ENCODE results near the gene PROX1. TPM values are rescaled to one million over a fixed set of nuclear protein-coding genes. Genes with fewer than 3 reads are reported as not detected.

The PROX1 gene
- total RNA-seq, 2 experiments from 2014 or later, result not detected

DNA sequence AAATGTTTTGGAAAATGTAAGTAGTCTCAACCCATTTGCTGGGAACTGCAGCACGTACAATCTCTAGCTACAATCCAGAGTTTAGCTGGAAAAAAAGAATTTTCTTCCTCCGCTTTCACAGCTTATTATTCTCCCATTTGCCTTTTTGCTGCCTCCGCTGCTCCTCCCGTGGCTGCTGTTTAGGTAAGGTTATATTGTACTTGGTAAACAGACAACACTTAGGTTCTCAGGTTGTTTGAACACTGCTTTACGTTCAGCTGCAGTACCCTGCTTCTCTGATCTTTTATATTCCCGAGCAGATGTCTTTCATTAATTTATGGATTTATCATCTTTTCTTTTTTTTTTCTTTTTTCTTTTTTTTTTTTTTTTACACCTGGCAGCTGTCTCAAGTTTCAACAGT, 14.3 kb downstream of the PROX1 start:
- BruUV-seq (replicated peaks), result no TSS peak
- no peaks in the 10 kb centered on the region for H3K9me2 ChIP-seq (ENCODE audit: insufficient read depth, low read length)
- no peak overlapping the region for H3K4me3 ChIP-seq (ENCODE audit: low read depth, low read length, poor library complexity, severe bottlenecking)
- H3K4me2 ChIP-seq (ENCODE audit: low read length), result no peak overlapping the region
- no peaks in the 10 kb centered on the region for H3K36me3 ChIP-seq (ENCODE audit: insufficient read depth, low read length)
- no peak overlapping the region for H3K27ac ChIP-seq (ENCODE audit: low read depth, low read length, poor library complexity, severe bottlenecking)
- H2AFZ ChIP-seq (ENCODE audit: low read length), result no peak overlapping the region
- ChIA-PET POLR2A (no interaction called here), CTCF (ENCODE audit: unreplicated experiment) (no interaction called here)
- H3K79me2 ChIP-seq (ENCODE audit: insufficient read depth, low read depth, low read length), result no peaks in the 10 kb centered on the region
- intact Hi-C loops (cut with micrococcal nuclease; ENCODE audit: unreplicated experiment), result no loop called here
- no peaks in the 10 kb centered on the region for H4K20me1 ChIP-seq (ENCODE audit: insufficient read depth, low read length)
- TF ChIP-seq, protein P1, sequence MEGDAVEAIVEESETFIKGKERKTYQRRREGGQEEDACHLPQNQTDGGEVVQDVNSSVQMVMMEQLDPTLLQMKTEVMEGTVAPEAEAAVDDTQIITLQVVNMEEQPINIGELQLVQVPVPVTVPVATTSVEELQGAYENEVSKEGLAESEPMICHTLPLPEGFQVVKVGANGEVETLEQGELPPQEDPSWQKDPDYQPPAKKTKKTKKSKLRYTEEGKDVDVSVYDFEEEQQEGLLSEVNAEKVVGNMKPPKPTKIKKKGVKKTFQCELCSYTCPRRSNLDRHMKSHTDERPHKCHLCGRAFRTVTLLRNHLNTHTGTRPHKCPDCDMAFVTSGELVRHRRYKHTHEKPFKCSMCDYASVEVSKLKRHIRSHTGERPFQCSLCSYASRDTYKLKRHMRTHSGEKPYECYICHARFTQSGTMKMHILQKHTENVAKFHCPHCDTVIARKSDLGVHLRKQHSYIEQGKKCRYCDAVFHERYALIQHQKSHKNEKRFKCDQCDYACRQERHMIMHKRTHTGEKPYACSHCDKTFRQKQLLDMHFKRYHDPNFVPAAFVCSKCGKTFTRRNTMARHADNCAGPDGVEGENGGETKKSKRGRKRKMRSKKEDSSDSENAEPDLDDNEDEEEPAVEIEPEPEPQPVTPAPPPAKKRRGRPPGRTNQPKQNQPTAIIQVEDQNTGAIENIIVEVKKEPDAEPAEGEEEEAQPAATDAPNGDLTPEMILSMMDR (conservative IDR thresholded peaks at IDR 0.05; ENCODE audit: low read length), result no peak
- no peak for TF ChIP-seq EZH2phosphoT487 (IDR thresholded peaks at IDR 0.05; ENCODE audit: borderline replicate concordance, low read depth, low read length)
- no peaks in the 10 kb centered on the region for H3K9me3 ChIP-seq (ENCODE audit: low read length)
- no peak for DNase-seq (ENCODE audit: low spot score)
- H3K4me1 ChIP-seq (ENCODE audit: insufficient read depth, low read length, poor library complexity, severe bottlenecking), result no peaks in the 10 kb centered on the region

- TF ChIP-seq, protein P1 (conservative IDR thresholded peaks at IDR 0.05; ENCODE audit: low read length), result no peak
- no peak for TF ChIP-seq EZH2phosphoT487 (IDR thresholded peaks at IDR 0.05; ENCODE audit: borderline replicate concordance, low read depth, low read length)
- H3K9me3 ChIP-seq (ENCODE audit: low read length), result no peaks in the 10 kb centered on the region
Measured at GRCh38 chr1:214002472-214002871, 14.7 kb downstream of the PROX1 start.

GRCh38 chr1:214003233-214003632, 15.5 kb downstream of the PROX1 start:
- intact Hi-C loops (cut with micrococcal nuclease; ENCODE audit: unreplicated experiment), result no loop called here
- POLR2A ChIA-PET, result interaction anchor here (1.0 kb wide), 1 partner anchor 10 kb away, joined by 4 read pairs; no protein-coding TSS in a partner anchor
- CTCF ChIA-PET (ENCODE audit: unreplicated experiment), result no interaction called here
- no TSS peak for BruUV-seq (replicated peaks)
- Histone ChIP-seq H3K4me2 (ENCODE audit: low read length) (no peak overlapping the region), H2AFZ (ENCODE audit: low read length) (no peak overlapping the region), H4K20me1 (ENCODE audit: insufficient read depth, low read length) (no peaks in the 10 kb centered on the region), H3K4me3 (ENCODE audit: low read depth, low read length, poor library complexity, severe bottlenecking) (no peak overlapping the region), H3K27ac (ENCODE audit: low read depth, low read length, poor library complexity, severe bottlenecking) (no peak overlapping the region), H3K9me2 (ENCODE audit: insufficient read depth, low read length) (no peaks in the 10 kb centered on the region), H3K36me3 (ENCODE audit: insufficient read depth, low read length) (no peaks in the 10 kb centered on the region), H3K9me3 (ENCODE audit: low read length) (no peaks in the 10 kb centered on the region), H3K4me1 (ENCODE audit: insufficient read depth, low read length, poor library complexity, severe bottlenecking) (no peaks in the 10 kb centered on the region), H3K79me2 (ENCODE audit: insufficient read depth, low read depth, low read length) (no peaks in the 10 kb centered on the region)
- TF ChIP-seq, protein P1 (conservative IDR thresholded peaks at IDR 0.05; ENCODE audit: low read length), result no peak
- TF ChIP-seq EZH2phosphoT487 (IDR thresholded peaks at IDR 0.05; ENCODE audit: borderline replicate concordance, low read depth, low read length), result no peak
- DNase-seq (ENCODE audit: low spot score), result no peak

More at GRCh38 chr1:214002472-214002871, 14.7 kb downstream of the PROX1 start:
- Histone ChIP-seq H3K4me1 (ENCODE audit: insufficient read depth, low read length, poor library complexity, severe bottlenecking) (no peaks in the 10 kb centered on the region), H2AFZ (ENCODE audit: low read length) (no peak overlapping the region), H3K4me3 (ENCODE audit: low read depth, low read length, poor library complexity, severe bottlenecking) (no peak overlapping the region), H3K79me2 (ENCODE audit: insufficient read depth, low read depth, low read length) (no peaks in the 10 kb centered on the region), H3K9me2 (ENCODE audit: insufficient read depth, low read length) (no peaks in the 10 kb centered on the region), H3K27ac (ENCODE audit: low read depth, low read length, poor library complexity, severe bottlenecking) (no peak overlapping the region), H3K4me2 (ENCODE audit: low read length) (no peak overlapping the region), H4K20me1 (ENCODE audit: insufficient read depth, low read length) (no peaks in the 10 kb centered on the region), H3K36me3 (ENCODE audit: insufficient read depth, low read length) (no peaks in the 10 kb centered on the region)
- POLR2A ChIA-PET, result interaction anchor here (1.0 kb wide), 1 partner anchor 9 kb away, joined by 4 read pairs; no protein-coding TSS in a partner anchor
- BruUV-seq (replicated peaks), result no TSS peak
- CTCF ChIA-PET (ENCODE audit: unreplicated experiment), result no interaction called here
- intact Hi-C loops (cut with micrococcal nuclease; ENCODE audit: unreplicated experiment), result no loop called here
- no peak for DNase-seq (ENCODE audit: low spot score)

Measured in OCI-LY7 (cell line).